Ascending aorta (tissue), 2 donors: ENCODE measurements around the gene TPRG1. TPM values are rescaled to one million over a fixed set of nuclear protein-coding genes. Genes with fewer than 3 reads are reported as not detected.

Source experiments
- DNase-seq, 2 donors: peaks; one replicate each; pipeline ENCODE4 v3.0.0-alpha.2; 2019; ENCODE audit warnings: low spot score in 2 of 2
- H3K27ac ChIP-seq, 2 donors: fragments of 200-600 bp; sonication (generic); one replicate each; pipeline ENCODE4 v1.5.1; 2016 to 2017; ENCODE audit warnings: mild to moderate bottlenecking in 1 of 2
- H3K27me3 ChIP-seq: fragments of 200-600 bp; sonication (generic); one replicate; pipeline ENCODE4 v1.5.1; 2017
- H3K36me3 ChIP-seq, 2 donors: fragments of 200-600 bp; sonication (generic); one replicate each; pipeline ENCODE4 v1.5.1; 2016
- H3K4me1 ChIP-seq, 2 donors: fragments of 200-600 bp; sonication (generic); one replicate each; pipeline ENCODE4 v1.5.1; 2016 to 2017; ENCODE audit warnings: mild to moderate bottlenecking in 1 of 2
- H3K4me3 ChIP-seq, 2 donors: fragments of 200-600 bp; sonication (generic); one replicate each; pipeline ENCODE4 v1.5.1; 2016 to 2017; ENCODE audit warnings: mild to moderate bottlenecking in 1 of 2
- H3K9me3 ChIP-seq, 2 donors: fragments of 200-600 bp; sonication (generic); one replicate each; pipeline ENCODE4 v1.5.1; 2016
- CTCF ChIP-seq, 3 experiments: fragments of 200-600 bp in 2 of 3; fragments of 450-650 bp in 1 of 3; sonication (generic) in 2 of 3; IDR thresholded peaks; one replicate each; pipeline ENCODE4 v1.5.1; 2016 to 2019; ENCODE audit warnings: antibody characterized with exemption in 3 of 3, mild to moderate bottlenecking in 1 of 3, moderate library complexity in 1 of 3
- intact Hi-C: fragments of 100-400 bp; cut with DNase I; formaldehyde crosslinking; loops from one replicate; pipeline ENCODE4 v1.15.1; 2023
- total RNA-seq: library from RNA; depleted of rRNA; stranded (reverse); fragments of >200 nt; gene quantifications from one replicate; pipeline ENCODE4 v1.1.0, GENCODE V29; 2016

TPRG1 gene
- total RNA-seq, 1 donor from 2014 or later, result 6.4 TPM

- DNase-seq, result no peak
- Histone ChIP-seq H3K4me3 (no peak overlapping the region), H3K27me3 (no peaks in the 10 kb centered on the region), H3K27ac (no peak overlapping the region), H3K9me3 (no peaks in the 10 kb centered on the region), H3K36me3 (no peaks in the 10 kb centered on the region), H3K4me1 (no peaks in the 10 kb centered on the region)
- TF ChIP-seq CTCF (IDR thresholded peaks at IDR 0.05), result no peak
- intact Hi-C loops, result no loop called here
Observed at GRCh38 chr3:189342811-189343210, 171.0 kb downstream of the TPRG1 start.

GRCh38 chr3:189344996-189345395 is 173.2 kb downstream of the TPRG1 start:
- Histone ChIP-seq H3K27me3 (no peaks in the 10 kb centered on the region), H3K4me3 (no peak overlapping the region), H3K9me3 (no peaks in the 10 kb centered on the region), H3K36me3 (no peaks in the 10 kb centered on the region), H3K4me1 (peaks cover 0 to 8% of the 10 kb centered on the region in 2 donors), H3K27ac (no peak overlapping the region)
- no peak for DNase-seq
- intact Hi-C loops, result no loop called here
- TF ChIP-seq CTCF (IDR thresholded peaks at IDR 0.05), result no peak

GRCh38 chr3:189349772-189350171 is 178.0 kb downstream of the TPRG1 start:
- Histone ChIP-seq H3K4me3 (no peak overlapping the region), H3K36me3 (no peaks in the 10 kb centered on the region), H3K27ac (peak overlapping the region; percentile 64 to 68), H3K4me1 (peaks cover 0 to 11% of the 10 kb centered on the region in 2 donors), H3K27me3 (no peaks in the 10 kb centered on the region), H3K9me3 (no peaks in the 10 kb centered on the region)
- intact Hi-C loops, result no loop called here
- TF ChIP-seq CTCF (IDR thresholded peaks at IDR 0.05), result no peak
- no peak for DNase-seq

GRCh38 chr3:189353318-189353965 is 181.7 kb downstream of the TPRG1 start:
- Histone ChIP-seq H3K9me3 (no peaks in the 10 kb centered on the region), H3K27me3 (no peaks in the 10 kb centered on the region), H3K4me3 (no peak overlapping the region), H3K4me1 (peaks cover 0 to 25% of the 10 kb centered on the region in 2 donors), H3K27ac (no peak overlapping the region), H3K36me3 (no peaks in the 10 kb centered on the region)
- no peak for DNase-seq
- TF ChIP-seq CTCF (IDR thresholded peaks at IDR 0.05), result no peak
- intact Hi-C loops, result no loop called here

GRCh38 chr3:189353988-189354889 is 182.5 kb downstream of the TPRG1 start:
- Histone ChIP-seq H3K27ac (no peak overlapping the region), H3K4me3 (no peak overlapping the region)
- intact Hi-C loops, result no loop called here

More at GRCh38 chr3:189353988-189354889, 182.5 kb downstream of the TPRG1 start:
- Histone ChIP-seq H3K36me3 (no peaks in the 10 kb centered on the region), H3K9me3 (no peaks in the 10 kb centered on the region), H3K4me1 (peaks cover 0 to 25% of the 10 kb centered on the region in 2 donors), H3K27me3 (no peaks in the 10 kb centered on the region)
- TF ChIP-seq CTCF (IDR thresholded peaks at IDR 0.05), result no peak
- DNase-seq, result no peak
